Fibroblast of lung (primary cell): Measurements from ENCODE around the gene LINS1.

Experiments
- EZH2 ChIP-seq: IDR thresholded peaks from 2 replicates; pipeline ENCODE4 v1.5.1; 2012; ENCODE audit warnings: low read length, control low read depth, mild to moderate bottlenecking; ENCODE audit errors: missing control alignments
- TF ChIP-seq, protein P1 (sequence below), 2 donors: IDR thresholded peaks in 1 of 2; conservative IDR thresholded peaks in 1 of 2; 1 replicate in 1 of 2; 2 replicates in 1 of 2; pipeline ENCODE4 v1.5.1; 2011 to 2012; ENCODE audit warnings: low read length in 2 of 2, control low read depth in 1 of 2, inconsistent platforms in 1 of 2, low read depth in 1 of 2, mild to moderate bottlenecking in 1 of 2

DNA sequence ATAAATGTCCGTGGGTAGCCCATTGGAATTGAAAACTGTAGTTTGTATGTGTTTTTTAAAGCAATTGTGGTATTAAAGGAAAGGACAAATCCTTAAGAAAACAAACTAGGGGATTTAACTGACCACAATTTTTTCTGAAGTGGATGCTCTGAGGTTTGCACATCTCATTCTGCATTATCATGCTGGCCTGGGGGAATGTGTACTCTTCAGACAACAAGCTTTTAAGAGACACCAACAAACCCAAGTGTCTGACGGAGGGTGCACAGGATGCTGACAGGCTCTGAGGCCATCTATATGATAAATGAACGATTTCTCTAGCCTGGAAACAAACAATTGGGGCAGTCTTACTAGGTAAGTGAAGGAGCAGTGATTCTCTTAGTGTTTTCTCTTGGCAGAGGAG, 9.1 kb downstream of the LINS1 start:
- TF ChIP-seq, protein P1, sequence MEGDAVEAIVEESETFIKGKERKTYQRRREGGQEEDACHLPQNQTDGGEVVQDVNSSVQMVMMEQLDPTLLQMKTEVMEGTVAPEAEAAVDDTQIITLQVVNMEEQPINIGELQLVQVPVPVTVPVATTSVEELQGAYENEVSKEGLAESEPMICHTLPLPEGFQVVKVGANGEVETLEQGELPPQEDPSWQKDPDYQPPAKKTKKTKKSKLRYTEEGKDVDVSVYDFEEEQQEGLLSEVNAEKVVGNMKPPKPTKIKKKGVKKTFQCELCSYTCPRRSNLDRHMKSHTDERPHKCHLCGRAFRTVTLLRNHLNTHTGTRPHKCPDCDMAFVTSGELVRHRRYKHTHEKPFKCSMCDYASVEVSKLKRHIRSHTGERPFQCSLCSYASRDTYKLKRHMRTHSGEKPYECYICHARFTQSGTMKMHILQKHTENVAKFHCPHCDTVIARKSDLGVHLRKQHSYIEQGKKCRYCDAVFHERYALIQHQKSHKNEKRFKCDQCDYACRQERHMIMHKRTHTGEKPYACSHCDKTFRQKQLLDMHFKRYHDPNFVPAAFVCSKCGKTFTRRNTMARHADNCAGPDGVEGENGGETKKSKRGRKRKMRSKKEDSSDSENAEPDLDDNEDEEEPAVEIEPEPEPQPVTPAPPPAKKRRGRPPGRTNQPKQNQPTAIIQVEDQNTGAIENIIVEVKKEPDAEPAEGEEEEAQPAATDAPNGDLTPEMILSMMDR (conservative IDR thresholded peaks at IDR 0.05 in 1 of 2, IDR thresholded peaks at IDR 0.05 in 1 of 2; ENCODE audit: low read depth in 1 of 2, low read length in 2 of 2): no peak
- no peak for TF ChIP-seq EZH2
